IgD-negative memory B cell (primary cell): ENCODE data around the gene PRSS3. TPM values are rescaled to one million over a fixed set of nuclear protein-coding genes. Genes with fewer than 3 reads are reported as not detected.
"Not testable (repeated sequence)": the region's sequence is repeated elsewhere in the genome, so short reads cannot be mapped to it uniquely, and the experiment has no call there.

ENCODE experiments used
- H3K27ac Mint-ChIP-seq, 3 donors: one replicate each; pipeline ENCODE4 v1.8.0; 2020 to 2022; ENCODE audit warnings: mild to moderate bottlenecking in 3 of 3, mixed read lengths in 3 of 3, moderate library complexity in 1 of 3
- H3K27me3 Mint-ChIP-seq: one replicate; pipeline ENCODE4 v1.8.0; 2021; ENCODE audit warnings: mixed read lengths
- H3K36me3 Mint-ChIP-seq: one replicate; pipeline ENCODE4 v1.8.0; 2020; ENCODE audit warnings: mild to moderate bottlenecking, mixed read lengths
- H3K4me1 Mint-ChIP-seq, 3 donors: one replicate each; pipeline ENCODE4 v1.8.0; 2020 to 2022; ENCODE audit warnings: mixed read lengths in 3 of 3, mild to moderate bottlenecking in 1 of 3
- H3K4me3 Mint-ChIP-seq, 4 donors: one replicate each; pipeline ENCODE4 v1.8.0; 2020 to 2022; ENCODE audit warnings: mild to moderate bottlenecking in 4 of 4, mixed read lengths in 4 of 4, moderate library complexity in 3 of 4
- H3K9me3 Mint-ChIP-seq, 3 donors: one replicate each; pipeline ENCODE4 v1.8.0; 2020 to 2021; ENCODE audit warnings: mixed read lengths in 3 of 3, mild to moderate bottlenecking in 1 of 3
- polyA plus RNA-seq: library from polyadenylated mRNA; unstranded; fragments of 300-500 nt; fragmentation: Illumina TruSeq; gene quantifications from one replicate; pipeline ENCODE4 v1.2.3, GENCODE V29; 2021

Gene PRSS3
- polyA plus RNA-seq, 1 donor from 2014 or later: not detected

- H3K4me3 Mint-ChIP-seq: peak overlapping the region; percentile 90 to 94 (median 93)
- H3K9me3 Mint-ChIP-seq: no peaks in the 10 kb centered on the region
- H3K27ac Mint-ChIP-seq: peak overlapping the region; percentile 88 to 97 (median 93)
- no peaks in the 10 kb centered on the region for H3K36me3 Mint-ChIP-seq
- H3K4me1 Mint-ChIP-seq: peaks cover 36 to 48% (median 46%) of the 10 kb centered on the region in 3 donors
- H3K27me3 Mint-ChIP-seq: peaks cover 1% of the 10 kb centered on the region
Measured at GRCh38 chr9:33818847-33819500, 23.6 kb downstream of the PRSS3 start.

GRCh38 chr9:33820231-33820745 is 24.9 kb downstream of the PRSS3 start:
- Mint-ChIP-seq H3K27me3 (peaks cover 1% of the 10 kb centered on the region), H3K36me3 (no peaks in the 10 kb centered on the region), H3K4me1 (peaks cover 32 to 40% (median 35%) of the 10 kb centered on the region in 3 donors), H3K27ac (peak overlapping the region in 1 of 3 donors; percentile 68), H3K9me3 (no peaks in the 10 kb centered on the region), H3K4me3 (peak overlapping the region in 1 of 4 donors; percentile 82)

- H3K36me3 Mint-ChIP-seq: no peaks in the 10 kb centered on the region
- H3K4me1 Mint-ChIP-seq: peaks cover 20 to 25% (median 21%) of the 10 kb centered on the region in 3 donors
- peak overlapping the region in 1 of 4 donors; percentile 17 for H3K4me3 Mint-ChIP-seq
- H3K27me3 Mint-ChIP-seq: peaks cover under 1% of the 10 kb centered on the region
- H3K9me3 Mint-ChIP-seq: no peaks in the 10 kb centered on the region
- H3K27ac Mint-ChIP-seq: no peak overlapping the region
Measured at GRCh38 chr9:33823801-33824200, 28.4 kb downstream of the PRSS3 start.

- not testable (repeated sequence) for H3K9me3 Mint-ChIP-seq, H3K4me3 Mint-ChIP-seq, H3K27me3 Mint-ChIP-seq, H3K36me3 Mint-ChIP-seq, H3K27ac Mint-ChIP-seq, H3K4me1 Mint-ChIP-seq
Measured at GRCh38 chr9:33827285-33827684, 31.9 kb downstream of the PRSS3 start.

- not testable (repeated sequence) for H3K27me3 Mint-ChIP-seq, H3K9me3 Mint-ChIP-seq, H3K36me3 Mint-ChIP-seq, H3K27ac Mint-ChIP-seq
- Mint-ChIP-seq H3K4me3 (peak overlapping the region in 1 of 4 donors; percentile 17), H3K4me1 (peaks cover 5 to 10% (median 8%) of the 10 kb centered on the region in 3 donors)
Measured at GRCh38 chr9:33829641-33830230, 34.4 kb downstream of the PRSS3 start.

GRCh38 chr9:33835625-33836260 is 40.4 kb downstream of the PRSS3 start:
- peaks cover 23 to 35% (median 28%) of the 10 kb centered on the region in 3 donors for H3K4me1 Mint-ChIP-seq
- no peaks in the 10 kb centered on the region for H3K9me3 Mint-ChIP-seq
- H3K27me3 Mint-ChIP-seq: no peaks in the 10 kb centered on the region
- H3K27ac Mint-ChIP-seq: peak overlapping the region in 2 of 3 donors; percentile 40 to 46
- H3K4me3 Mint-ChIP-seq: peak overlapping the region in 1 of 4 donors; percentile 81
- H3K36me3 Mint-ChIP-seq: peaks cover 11% of the 10 kb centered on the region

- H3K27ac Mint-ChIP-seq, H3K27me3 Mint-ChIP-seq, H3K9me3 Mint-ChIP-seq, H3K4me3 Mint-ChIP-seq: not testable (repeated sequence)
- H3K4me1 Mint-ChIP-seq: peaks cover 23 to 36% (median 28%) of the 10 kb centered on the region in 3 donors
- H3K36me3 Mint-ChIP-seq: peaks cover 11% of the 10 kb centered on the region
Measured at GRCh38 chr9:33836261-33836660, 40.9 kb downstream of the PRSS3 start.

- Mint-ChIP-seq H3K27ac (no peak overlapping the region), H3K27me3 (no peaks in the 10 kb centered on the region), H3K36me3 (peaks cover 11% of the 10 kb centered on the region), H3K4me1 (peaks cover 30 to 44% (median 35%) of the 10 kb centered on the region in 3 donors), H3K4me3 (peak overlapping the region in 2 of 4 donors; percentile 23 to 49), H3K9me3 (no peaks in the 10 kb centered on the region)
Measured at GRCh38 chr9:33837138-33837537, 41.8 kb downstream of the PRSS3 start.

GRCh38 chr9:33840381-33840780 is 45.0 kb downstream of the PRSS3 start:
- H3K27ac Mint-ChIP-seq: peak overlapping the region in 2 of 3 donors; percentile 4 to 50
- peaks cover 32 to 45% (median 33%) of the 10 kb centered on the region in 3 donors for H3K4me1 Mint-ChIP-seq
- no peak overlapping the region for H3K4me3 Mint-ChIP-seq
- no peaks in the 10 kb centered on the region for H3K27me3 Mint-ChIP-seq
- no peaks in the 10 kb centered on the region for H3K9me3 Mint-ChIP-seq
- peaks cover 5% of the 10 kb centered on the region for H3K36me3 Mint-ChIP-seq

GRCh38 chr9:33843312-33843961 is 48.1 kb downstream of the PRSS3 start:
- H3K4me3 Mint-ChIP-seq: no peak overlapping the region
- no peaks in the 10 kb centered on the region for H3K27me3 Mint-ChIP-seq
- peak overlapping the region; percentile 7 to 84 (median 43) for H3K27ac Mint-ChIP-seq
- no peaks in the 10 kb centered on the region for H3K9me3 Mint-ChIP-seq
- H3K36me3 Mint-ChIP-seq: peaks cover under 1% of the 10 kb centered on the region
- H3K4me1 Mint-ChIP-seq: peaks cover 22 to 43% (median 27%) of the 10 kb centered on the region in 3 donors

- peaks cover 20 to 36% (median 34%) of the 10 kb centered on the region in 3 donors for H3K4me1 Mint-ChIP-seq
- H3K36me3 Mint-ChIP-seq: peaks cover 1% of the 10 kb centered on the region
- no peak overlapping the region for H3K4me3 Mint-ChIP-seq
- H3K27ac Mint-ChIP-seq: no peak overlapping the region
- H3K9me3 Mint-ChIP-seq: no peaks in the 10 kb centered on the region
- no peaks in the 10 kb centered on the region for H3K27me3 Mint-ChIP-seq
Measured at GRCh38 chr9:33846231-33846630, 50.9 kb downstream of the PRSS3 start.

GRCh38 chr9:33847894-33848205 is 52.5 kb downstream of the PRSS3 start:
- H3K27me3 Mint-ChIP-seq, H3K9me3 Mint-ChIP-seq, H3K36me3 Mint-ChIP-seq: not testable (repeated sequence)
- Mint-ChIP-seq H3K27ac (peak overlapping the region in 1 of 3 donors; percentile 23), H3K4me1 (peaks cover 13 to 28% (median 26%) of the 10 kb centered on the region in 3 donors), H3K4me3 (peak overlapping the region in 1 of 4 donors; percentile 24)
